Measurements from ENCODE around the gene RNF222.

DNA sequence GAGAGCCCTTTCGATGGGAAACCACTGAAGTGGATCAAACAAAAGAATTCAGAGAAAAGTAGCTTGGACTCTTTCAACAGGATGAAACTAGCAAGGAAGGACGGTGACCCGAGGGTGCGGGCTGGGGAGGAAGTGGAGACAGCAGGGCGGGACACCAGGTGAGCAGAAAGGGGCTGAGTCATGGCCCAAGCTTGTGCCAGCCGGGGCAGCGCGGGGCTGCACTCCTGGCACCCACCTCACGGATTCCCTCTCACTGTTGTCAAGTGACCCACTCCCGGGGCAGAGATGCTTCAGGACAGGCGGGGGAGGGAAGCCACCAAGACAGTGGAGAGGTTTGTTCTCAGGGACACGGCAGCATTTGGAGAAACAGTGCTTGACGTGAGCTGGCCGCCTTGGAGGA, 10.7 kb upstream of the RNF222 start:
- TF ChIP-seq, protein P1, sequence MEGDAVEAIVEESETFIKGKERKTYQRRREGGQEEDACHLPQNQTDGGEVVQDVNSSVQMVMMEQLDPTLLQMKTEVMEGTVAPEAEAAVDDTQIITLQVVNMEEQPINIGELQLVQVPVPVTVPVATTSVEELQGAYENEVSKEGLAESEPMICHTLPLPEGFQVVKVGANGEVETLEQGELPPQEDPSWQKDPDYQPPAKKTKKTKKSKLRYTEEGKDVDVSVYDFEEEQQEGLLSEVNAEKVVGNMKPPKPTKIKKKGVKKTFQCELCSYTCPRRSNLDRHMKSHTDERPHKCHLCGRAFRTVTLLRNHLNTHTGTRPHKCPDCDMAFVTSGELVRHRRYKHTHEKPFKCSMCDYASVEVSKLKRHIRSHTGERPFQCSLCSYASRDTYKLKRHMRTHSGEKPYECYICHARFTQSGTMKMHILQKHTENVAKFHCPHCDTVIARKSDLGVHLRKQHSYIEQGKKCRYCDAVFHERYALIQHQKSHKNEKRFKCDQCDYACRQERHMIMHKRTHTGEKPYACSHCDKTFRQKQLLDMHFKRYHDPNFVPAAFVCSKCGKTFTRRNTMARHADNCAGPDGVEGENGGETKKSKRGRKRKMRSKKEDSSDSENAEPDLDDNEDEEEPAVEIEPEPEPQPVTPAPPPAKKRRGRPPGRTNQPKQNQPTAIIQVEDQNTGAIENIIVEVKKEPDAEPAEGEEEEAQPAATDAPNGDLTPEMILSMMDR (conservative IDR thresholded peaks at IDR 0.05) = no peak
- TF ChIP-seq ZFX (IDR thresholded peaks at IDR 0.05) = no peak
